GM19467 (cell line): ENCODE data around the gene CHADL.

Source experiments
- ATAC-seq: cut with Tn5 transposase; IDR thresholded peaks from one replicate; pipeline ENCODE4 v1.9.1; 2021; ENCODE audit warnings: mild to moderate bottlenecking, moderate library complexity; ENCODE audit not compliant: unreplicated experiment

Gene CHADL

GRCh38 chr22:41256254-41257253 is 15.8 kb upstream of the CHADL start:
- no peak for ATAC-seq

DNA sequence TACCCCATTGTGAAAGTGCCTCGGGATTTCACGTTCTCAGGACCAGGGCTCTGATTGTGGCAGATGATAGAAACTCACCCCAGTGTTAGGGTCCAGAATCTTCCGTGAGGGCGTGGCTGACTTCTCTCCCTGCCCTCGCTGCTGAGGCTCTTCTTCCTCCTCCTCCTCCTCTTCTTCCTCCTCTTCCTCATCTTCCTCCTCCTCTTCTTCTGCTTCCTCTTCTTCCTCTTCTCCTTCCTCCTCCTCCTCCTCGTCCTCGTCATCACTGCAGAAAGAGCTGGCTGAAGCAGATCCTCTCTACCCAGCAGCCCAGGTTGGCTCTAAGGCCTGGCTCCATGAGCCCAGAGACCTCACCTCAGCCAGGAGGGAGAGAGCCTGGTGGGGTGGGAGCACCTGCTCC is 13.5 kb upstream of the CHADL start:
- ATAC-seq, result no peak

GRCh38 chr22:41252365-41252764 is 11.6 kb upstream of the CHADL start:
- ATAC-seq, result no peak

DNA sequence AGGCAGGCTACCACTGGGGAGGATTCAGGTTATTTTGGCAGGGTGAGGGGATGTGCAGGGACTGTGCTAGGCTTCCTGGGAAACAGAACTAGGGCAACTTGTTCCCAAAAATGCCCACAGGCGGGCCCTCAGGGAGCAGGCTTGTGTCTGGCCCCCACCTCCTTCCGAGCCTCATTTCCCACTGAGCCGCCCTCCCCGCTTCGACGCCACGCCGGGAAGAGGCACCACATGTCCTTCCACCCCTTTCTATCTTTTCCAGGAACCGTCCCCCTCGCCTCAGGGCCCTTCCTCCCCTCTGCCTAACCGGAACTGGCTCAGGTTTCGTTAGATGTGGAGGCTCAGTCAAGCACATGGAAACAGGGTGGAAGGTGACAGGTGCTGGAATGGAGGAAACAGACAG is 9.4 kb upstream of the CHADL start:
- no peak for ATAC-seq

- no peak for ATAC-seq
Measured at GRCh38 chr22:41249442-41249841, 8.7 kb upstream of the CHADL start.

- no peak for ATAC-seq
Measured at GRCh38 chr22:41248758-41249157, 8.0 kb upstream of the CHADL start.

DNA sequence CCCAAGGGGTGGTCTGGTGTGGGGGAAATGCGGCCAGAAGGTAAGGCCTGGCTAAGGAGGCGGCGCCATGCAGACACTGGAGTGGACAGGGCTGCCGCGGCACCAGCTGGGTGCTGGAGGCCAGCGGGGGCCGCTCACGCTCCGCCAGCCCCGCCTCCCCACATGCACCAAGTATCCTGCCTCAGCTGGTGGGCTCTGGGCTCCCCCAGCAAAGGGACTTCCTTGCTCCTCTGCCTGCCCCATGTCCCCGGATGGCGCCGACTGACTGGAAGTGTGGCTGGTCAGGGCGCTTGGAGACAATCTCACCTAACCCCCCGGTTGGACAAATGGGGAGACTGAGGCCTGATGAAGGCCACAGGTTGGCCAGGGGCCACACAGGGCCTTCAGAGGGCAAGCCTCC is 7.6 kb upstream of the CHADL start:
- ATAC-seq, result no peak

DNA sequence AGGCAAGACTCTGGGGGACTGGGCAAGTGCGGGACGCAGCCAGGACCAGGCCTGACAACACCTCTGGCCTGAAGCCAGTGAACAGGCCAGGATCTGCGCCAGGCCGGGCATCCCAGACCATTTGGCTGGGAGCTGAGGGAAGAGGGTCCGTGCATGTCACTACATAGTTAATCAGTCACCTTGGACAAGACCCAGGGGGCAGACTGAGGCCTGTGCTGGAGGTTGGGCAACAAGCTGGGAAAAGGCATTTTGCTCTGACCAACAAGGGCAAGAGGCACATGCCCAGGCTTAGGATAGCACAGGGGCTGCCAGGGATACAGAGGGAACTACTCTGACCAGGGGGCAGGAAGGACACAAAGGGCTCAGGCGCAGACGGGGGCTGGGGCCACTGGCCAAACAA is 7.0 kb upstream of the CHADL start:
- no peak for ATAC-seq

DNA sequence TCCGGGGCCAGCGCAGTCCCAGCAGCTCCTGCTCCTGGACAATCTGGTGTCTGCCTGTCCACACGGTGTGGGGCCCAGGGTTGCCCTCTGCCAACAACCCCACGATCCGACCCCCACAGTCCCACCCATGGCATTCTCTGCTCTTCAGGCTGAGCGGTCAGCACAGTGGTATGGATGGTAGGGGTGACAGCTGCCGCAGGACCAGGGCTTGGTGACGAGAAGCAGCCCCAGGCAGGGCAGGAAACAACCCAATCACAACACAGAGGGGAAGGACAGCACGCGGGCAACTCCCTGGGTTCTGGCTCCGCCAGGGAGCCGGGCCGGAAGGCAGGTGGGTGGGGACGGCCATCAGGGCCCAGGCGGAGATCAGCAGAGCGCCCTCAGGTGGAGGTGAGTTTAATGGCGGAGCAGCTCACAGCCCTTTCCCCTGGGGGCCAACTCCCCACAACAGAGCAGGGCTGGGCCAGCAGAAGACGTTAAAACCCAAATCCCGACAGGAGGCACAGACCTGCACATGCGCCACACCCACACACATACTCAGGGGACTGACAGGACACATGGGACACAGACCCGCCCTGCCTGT is 5.3 kb upstream of the CHADL start:
- ATAC-seq, result no peak

DNA sequence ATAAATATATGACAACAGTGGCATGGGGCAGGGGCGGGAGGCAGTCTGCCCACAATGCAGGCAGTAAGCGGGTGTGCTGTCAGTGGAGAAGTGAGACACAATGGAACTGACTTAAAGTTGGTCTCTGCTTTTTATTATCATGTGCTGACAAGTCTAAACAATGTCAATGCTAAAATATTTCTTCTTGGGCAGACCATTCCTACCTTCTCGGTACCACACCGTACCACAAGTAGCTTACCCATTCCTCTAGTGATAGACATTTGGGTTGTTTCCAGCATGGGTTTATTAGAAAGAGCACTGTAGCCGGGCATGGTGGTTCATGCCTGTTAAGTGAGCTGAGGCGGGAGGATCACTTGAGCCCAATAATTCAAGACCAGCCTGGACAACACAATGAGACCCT is 2.6 kb upstream of the CHADL start:
- ATAC-seq, result no peak

- ATAC-seq, result no peak
Measured at GRCh38 chr22:41242396-41243117, 1.8 kb upstream of the CHADL start.

DNA sequence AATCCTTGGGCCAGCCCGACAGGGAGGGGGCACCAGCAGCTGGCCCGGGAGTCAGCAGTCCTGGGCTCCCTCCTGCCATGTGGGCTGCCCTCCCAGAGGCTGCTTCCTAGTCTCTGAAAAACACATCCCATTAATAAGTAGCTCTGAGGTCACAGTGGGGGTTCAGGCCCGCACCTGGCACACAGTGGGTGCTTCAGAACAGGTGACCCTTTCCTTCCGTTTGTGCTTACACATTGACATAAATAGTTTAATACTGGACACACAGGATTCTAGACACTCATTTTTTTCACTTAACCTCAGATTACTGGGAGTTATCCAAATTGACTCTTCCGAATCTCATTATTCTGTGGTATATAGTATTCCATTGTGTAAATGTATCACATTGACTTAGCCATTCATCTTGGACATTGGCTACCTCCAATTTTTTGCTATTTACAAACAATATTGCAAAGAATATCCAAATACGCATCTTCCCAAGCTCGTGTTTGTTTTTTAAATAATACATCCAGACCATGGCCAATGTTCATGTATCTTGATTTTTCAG is 474 bp upstream of the CHADL start:
- ATAC-seq, result no peak

GRCh38 chr22:41239443-41240128 is 1.1 kb downstream of the CHADL start:
- no peak for ATAC-seq

GRCh38 chr22:41238570-41239442 is 1.9 kb downstream of the CHADL start:
- ATAC-seq, result no peak

GRCh38 chr22:41237707-41238569 is 2.8 kb downstream of the CHADL start:
- peak; percentile 77 for ATAC-seq

GRCh38 chr22:41237036-41237706 is 3.6 kb downstream of the CHADL start:
- ATAC-seq, result no peak

DNA sequence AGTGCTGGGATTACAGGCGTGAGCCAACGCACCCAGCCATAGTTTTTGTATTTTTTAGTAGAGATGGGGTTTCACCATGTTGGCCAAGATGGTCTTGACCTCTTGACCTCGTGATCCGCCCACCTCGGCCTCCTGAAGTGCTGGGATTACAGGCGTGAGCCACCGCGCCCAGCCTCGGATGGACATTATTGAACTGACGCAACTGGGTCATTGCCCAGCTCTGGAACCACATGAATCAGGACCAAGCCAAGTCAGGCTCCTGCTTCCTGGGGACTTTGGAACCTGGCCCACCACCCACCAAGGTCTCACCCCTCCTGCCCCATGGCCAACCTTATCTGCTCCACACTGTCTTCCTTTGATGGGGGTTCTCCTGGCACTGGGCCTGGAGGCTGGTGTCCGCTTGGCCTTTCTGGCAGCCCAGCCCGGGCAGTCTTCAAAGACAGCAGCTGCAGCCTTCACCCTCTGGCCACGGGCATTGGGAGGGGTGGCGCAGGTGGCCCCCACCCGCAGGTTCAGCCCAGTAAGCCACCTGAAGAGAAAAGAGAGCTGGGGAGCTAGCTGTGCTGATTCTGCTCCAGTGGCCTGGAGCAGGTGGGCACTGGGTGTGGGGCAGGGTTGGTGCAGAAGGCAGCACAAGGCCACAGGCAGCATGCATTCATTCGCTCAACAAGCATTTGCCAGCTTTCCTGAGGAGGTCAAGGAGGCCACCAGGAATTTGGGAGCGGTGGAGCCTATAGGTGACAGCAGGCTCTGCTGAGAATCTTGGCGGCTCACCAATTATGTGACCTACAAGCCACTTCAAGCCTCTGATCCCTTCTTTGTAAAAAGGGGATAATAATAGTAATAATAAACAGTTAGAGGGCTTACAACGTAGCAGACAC is 5.7 kb downstream of the CHADL start:
- ATAC-seq, result no peak
